ENCODE measurements around the gene MIER2. TPM values are rescaled to one million over a fixed set of nuclear protein-coding genes. Genes with fewer than 3 reads are reported as not detected.

MIER2 gene
- total RNA-seq, 2 experiments from 2014 or later = 18.3 to 21.2 TPM

- POLR2A ChIA-PET = no interaction called here
- CTCF ChIA-PET = no interaction called here
Measured at GRCh38 chr19:311813-312261, 32.8 kb downstream of the MIER2 start.

- ChIA-PET POLR2A (no interaction called here), CTCF (no interaction called here)
Measured at GRCh38 chr19:310781-311496, 33.7 kb downstream of the MIER2 start.

GRCh38 chr19:310141-310651, 34.4 kb downstream of the MIER2 start:
- CTCF ChIA-PET = no interaction called here
- POLR2A ChIA-PET = no interaction called here

GRCh38 chr19:309206-309565, 35.4 kb downstream of the MIER2 start:
- ChIA-PET POLR2A (no interaction called here), CTCF (no interaction called here)

GRCh38 chr19:308471-309205, 36.0 kb downstream of the MIER2 start:
- ChIA-PET CTCF (no interaction called here), POLR2A (no interaction called here)

GRCh38 chr19:307793-308420, 36.7 kb downstream of the MIER2 start:
- ChIA-PET POLR2A (no interaction called here), CTCF (no interaction called here)

GRCh38 chr19:307111-307531, 37.5 kb downstream of the MIER2 start:
- POLR2A ChIA-PET = no interaction called here
- CTCF ChIA-PET = no interaction called here

- CTCF ChIA-PET = no interaction called here
- POLR2A ChIA-PET = no interaction called here
Measured at GRCh38 chr19:306151-306900, 38.3 kb downstream of the MIER2 start.

GRCh38 chr19:305240-306150, 39.1 kb downstream of the MIER2 start:
- POLR2A ChIA-PET = no interaction called here
- CTCF ChIA-PET = no interaction called here

GRCh38 chr19:296476-297225, 47.9 kb downstream of the MIER2 start:
- ChIA-PET CTCF (interaction anchor here (0.7 to 2.4 kb wide), 2 partner anchors 210 to 214 kb away, joined by 3 to 8 read pairs; no protein-coding TSS in a partner anchor), POLR2A (interaction anchor here (0.7 kb wide), 1 partner anchor 170 kb away, joined by 7 read pairs; no protein-coding TSS in a partner anchor)

GRCh38 chr19:295687-296370, 48.8 kb downstream of the MIER2 start:
- ChIA-PET CTCF (interaction anchor here (0.7 to 2.4 kb wide), 2 partner anchors 211 to 215 kb away, joined by 3 to 8 read pairs; no protein-coding TSS in a partner anchor), POLR2A (no interaction called here)

- CTCF ChIA-PET = interaction anchor here (2.4 kb wide), 1 partner anchor 216 kb away, joined by 8 read pairs; no protein-coding TSS in a partner anchor
- POLR2A ChIA-PET = no interaction called here
Measured at GRCh38 chr19:294946-295686, 49.5 kb downstream of the MIER2 start.

- ChIA-PET POLR2A (no interaction called here), CTCF (interaction anchor here (1.3 to 2.4 kb wide), 2 partner anchors 216 to 217 kb away, joined by 5 to 8 read pairs; no protein-coding TSS in a partner anchor)
Measured at GRCh38 chr19:294341-294945, 50.2 kb downstream of the MIER2 start.

GRCh38 chr19:293436-294110, 51.0 kb downstream of the MIER2 start:
- POLR2A ChIA-PET = no interaction called here
- CTCF ChIA-PET = interaction anchor here (1.3 kb wide), 1 partner anchor 217 kb away, joined by 5 read pairs; no protein-coding TSS in a partner anchor

- ChIA-PET POLR2A (no interaction called here), CTCF (interaction anchor here (1.3 kb wide), 1 partner anchor 218 kb away, joined by 5 read pairs; no protein-coding TSS in a partner anchor)
Measured at GRCh38 chr19:292951-293350, 51.6 kb downstream of the MIER2 start.

Measured in activated CD8-positive, alpha-beta memory T cell treated with anti-CD3 and anti-CD28 coated beads for 36 hours (primary cell).